NCI-H526 treated with DMSO at 0.1 percent for 48 hours (cell line): Measurements from ENCODE around the gene AKT1S1.

Experiments
- DNase-seq: peaks from one replicate; lab custom pipeline; 2025; lab: John Stamatoyannopoulos, UW

AKT1S1 gene

DNA sequence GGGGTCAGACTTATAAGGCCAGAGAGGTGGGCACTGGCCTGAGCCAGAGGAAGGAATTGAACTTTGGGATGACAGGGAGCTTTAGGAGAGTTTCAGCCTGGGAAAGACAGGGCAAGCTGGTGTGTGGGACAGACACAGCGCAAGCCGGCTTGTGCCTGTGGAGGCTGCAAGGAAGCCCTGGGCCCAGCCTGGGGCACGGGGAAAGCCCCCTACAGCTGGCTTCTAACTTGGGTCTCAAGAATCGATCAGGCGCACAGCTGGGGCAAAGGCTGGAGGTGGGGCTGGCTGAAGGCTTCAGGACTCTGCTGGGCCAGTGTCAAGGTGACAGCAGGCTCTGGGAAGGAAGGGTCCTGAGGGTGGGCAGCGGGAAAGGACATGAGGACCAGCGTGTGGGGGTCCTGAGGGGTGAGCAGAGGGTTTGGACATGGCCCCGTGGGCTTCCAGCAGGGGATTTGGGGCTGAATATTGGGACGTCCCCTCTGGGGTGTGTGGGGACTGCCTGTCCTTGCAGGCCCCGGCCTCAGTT lies 23.2 kb downstream of the AKT1S1 start:
- DNase-seq = no peak

DNA sequence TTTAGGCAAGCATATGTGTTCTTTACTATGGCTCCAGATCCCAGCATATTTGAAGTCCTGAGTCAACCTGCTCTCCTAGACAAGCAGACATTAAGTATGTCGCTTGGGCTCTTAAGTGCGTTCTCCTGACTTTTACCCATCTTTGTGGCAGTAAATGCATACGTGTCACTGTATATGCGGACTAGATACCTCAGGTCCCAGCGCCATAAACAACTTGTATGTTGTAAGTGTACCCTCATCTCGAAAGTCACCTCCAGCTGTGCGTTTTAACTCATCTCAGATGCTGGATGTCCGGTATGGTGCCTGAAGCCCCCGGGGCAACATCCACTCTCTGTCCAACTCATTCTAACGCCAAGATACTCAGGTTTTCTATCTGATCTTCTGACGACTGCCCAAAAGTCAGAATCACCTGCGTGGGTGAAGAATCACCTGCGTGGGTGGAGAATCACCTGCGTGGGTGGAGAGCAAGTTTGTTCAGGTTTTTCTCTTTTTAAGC lies 24.5 kb downstream of the AKT1S1 start:
- no peak for DNase-seq

DNA sequence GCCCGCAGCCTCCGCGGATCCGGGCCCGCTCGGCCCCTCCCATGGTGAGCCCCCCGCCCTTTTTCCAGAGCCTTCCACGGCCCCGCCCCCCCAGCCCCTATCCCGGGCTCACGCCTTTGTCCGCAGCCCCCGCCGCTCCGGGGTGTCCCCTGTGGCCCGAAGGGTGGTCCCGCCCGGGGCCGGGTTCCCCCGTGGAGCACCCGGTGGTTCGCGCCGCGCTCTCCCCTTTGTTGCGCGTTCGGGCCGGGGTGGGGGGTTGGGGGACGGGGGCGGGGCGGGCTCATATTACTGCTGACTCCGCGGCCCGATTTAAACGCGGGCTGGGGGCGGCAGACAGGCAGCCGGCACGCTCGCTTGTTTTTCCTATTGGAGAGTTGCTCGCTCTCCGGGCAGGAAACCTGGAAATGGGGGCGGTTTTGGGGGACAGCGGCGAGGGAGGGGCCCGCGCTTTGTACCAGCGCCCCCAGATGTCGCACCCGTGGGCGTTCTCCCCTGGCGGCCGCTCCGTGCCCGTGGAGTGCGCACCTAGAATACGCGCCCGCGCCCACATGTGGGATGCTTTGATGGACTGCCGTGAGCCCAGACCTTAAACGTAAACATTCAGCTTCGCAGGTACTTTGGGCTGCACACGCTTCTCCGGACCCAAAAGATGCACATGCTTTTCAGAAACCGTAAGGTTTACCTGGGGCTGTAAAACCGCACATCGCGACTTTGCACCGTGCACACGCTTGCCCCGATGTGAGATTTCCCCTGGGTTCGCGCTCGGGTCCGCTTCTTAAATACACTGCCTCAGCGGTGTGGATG lies 25.5 kb downstream of the AKT1S1 start:
- no peak for DNase-seq

DNA sequence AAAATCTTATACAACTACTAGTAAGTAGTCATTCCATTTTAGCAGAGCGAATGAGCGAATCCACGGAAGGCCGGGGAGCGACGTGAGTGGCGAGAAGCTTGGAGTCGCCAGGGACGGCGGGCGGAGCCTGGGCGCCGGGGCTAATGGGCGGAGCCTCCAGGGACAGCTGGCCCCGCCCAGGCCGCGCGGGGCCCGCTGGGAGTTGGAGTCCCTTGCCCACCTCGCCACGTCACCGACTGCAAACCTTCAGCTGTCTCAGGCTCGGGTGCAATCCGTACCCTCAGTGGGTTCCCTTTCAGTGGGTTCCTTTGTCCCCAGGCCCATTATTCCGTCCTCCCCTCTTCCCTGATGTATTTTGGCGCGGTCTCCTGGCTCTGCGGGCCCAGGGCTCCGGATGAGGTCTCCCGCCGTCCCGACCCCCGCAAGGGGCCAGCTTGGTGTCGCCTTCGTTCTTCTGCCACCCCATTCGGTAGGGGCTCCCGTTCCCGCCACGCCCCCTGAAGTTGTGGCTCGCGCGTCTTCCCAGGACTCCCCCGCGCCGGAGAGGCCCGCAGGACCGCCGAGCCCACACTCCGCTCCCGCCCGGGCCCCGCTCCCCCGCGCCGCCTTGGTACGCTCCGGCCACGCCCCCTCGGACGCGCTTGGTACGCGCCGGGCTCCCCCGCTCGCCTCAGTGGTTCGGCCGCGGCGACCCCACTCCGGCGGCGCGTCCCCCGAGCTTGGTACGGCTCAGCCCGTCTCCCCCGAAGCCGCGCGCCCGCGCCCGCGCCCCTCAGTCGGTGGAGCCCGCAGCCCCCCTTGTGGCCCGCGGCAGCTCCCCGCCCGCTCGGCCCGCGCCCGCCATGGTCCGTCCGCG lies 26.4 kb downstream of the AKT1S1 start, which contains the start of gene PTOV1:
PTOV1 (plus strand) TSS at position 673 of the 856 bp plus-strand sequence.
- peak; percentile 82 for DNase-seq

DNA sequence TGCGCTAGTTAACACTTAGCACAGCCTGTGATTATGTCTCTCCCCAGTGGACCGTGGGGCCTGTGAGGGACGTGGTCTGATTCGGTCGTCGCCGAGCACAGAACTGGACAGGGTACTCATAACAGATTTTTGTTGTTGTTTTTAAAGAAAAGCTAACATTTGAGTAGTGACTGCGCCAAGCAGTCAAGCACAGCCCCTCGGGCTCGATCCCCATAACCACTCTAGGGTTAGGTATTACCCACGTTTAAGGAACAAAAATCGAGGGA lies 27.0 kb downstream of the AKT1S1 start:
- no peak for DNase-seq

DNA sequence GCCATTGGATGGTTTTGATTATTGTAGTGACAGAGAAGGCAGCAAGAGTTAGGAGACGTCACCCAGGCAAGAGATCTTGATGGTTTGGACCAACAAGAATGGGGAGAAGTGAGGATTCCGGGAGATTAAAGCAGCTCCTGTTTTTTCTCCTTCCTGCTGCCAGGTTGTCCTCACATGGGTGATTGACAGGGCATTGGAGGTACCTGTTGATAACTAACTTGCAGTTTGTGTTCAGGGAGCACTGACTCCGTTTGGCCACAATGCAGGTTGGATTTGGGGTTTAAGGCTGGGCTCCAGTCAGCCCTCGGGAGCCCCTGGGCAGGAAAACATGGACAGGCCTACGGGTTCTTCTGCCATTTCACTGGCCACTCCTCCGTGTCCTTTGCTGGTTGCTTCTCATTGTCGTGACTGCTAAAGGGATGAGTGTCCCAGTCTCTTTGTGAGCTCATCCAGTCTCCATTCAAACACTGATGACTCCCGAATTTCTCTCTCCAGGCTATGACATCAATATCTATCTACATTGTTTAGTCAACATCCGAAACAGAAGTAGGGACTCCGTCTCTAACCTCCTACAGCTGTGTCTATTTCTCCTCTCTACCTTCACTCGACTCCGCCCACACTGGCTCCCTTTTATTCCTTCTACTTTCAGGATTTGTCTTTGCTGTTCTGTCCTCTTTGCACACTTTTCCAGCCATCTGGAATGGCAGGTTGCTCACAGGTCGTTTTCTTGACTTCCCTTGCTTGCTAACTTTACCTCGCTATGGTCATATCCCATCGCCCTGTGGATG lies 27.5 kb downstream of the AKT1S1 start:
- DNase-seq = no peak

DNA sequence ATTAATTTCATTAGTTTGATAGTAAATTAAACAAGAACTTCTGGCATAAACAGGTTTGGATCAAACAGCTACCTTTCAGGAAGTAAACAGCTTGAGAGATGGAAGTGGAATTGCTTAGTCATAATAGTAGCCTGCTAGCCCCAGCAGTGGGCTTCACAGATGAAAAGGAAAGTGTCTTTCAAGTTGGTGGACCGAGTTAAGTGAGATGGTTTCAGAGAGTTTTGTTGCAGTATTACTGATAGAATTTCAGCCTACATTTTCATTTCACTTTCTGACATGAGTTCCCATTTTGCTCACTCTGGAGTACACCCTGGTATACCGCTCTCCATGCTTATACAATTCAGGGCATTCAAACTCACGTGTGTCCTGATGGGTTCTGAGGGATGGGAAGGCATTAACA lies 28.2 kb downstream of the AKT1S1 start:
- DNase-seq = no peak

DNA sequence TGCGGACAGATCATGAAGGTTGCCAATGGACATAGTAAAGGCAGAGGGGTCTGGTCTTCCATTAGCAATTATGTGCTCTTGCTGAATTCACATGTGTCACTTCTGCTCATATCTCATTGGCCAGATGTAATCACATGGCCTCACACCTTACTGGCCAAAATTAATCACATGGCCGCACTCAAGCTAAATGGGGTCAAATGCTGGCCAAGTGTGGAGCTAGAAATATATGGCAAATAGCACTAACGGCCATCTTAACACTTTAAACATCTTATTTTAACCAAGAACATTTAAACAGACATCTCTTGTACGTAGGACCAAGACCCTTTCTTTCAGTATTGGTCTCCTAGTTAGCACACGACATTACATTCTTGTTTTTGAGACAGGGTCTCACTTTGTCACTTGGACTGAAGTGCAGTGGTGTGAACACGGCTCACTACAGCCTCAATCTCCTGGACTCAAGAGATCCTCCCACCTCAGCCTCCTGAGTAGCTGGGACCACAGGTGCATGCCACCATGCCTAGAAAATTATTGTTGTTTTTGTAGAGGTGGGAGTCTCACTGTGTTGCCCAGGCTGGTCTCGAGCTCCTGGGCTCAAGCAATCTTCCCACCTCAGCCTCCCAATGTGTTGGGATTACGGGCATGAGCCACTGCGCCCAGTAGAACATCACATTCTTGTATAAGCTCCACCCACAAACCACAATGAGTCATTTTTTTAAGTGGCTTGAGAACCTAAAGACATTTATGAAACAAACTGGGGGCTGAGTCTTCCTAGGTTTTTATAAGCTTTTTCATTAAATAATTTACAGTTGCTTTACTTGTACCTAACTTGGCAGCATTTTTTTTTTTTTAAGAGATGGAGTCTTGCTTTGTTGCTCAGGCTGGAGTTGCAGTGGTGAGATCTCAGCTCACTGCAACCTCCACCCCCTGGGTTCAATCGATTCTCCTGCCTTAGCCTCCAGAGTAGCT lies 29.1 kb downstream of the AKT1S1 start:
- DNase-seq = no peak

DNA sequence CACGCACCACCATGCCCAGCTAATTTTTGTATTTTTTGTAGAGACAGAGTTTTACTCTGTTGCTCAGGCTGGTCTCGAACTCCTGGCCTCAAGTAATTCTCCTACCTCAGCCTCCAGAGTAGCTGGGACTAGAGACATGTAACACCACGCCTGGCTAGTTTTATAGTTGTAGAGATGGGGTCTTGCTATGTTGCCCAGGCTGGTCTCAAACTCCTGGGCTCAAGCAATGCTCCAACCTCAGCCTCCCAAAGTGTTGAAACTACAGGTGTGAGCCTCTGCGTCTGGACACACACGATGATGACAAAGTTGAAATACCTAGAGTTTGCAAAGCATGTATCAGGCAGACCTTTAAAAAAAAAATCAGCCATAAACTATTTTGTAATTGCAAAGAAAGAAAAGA lies 30.7 kb downstream of the AKT1S1 start:
- DNase-seq = no peak

DNA sequence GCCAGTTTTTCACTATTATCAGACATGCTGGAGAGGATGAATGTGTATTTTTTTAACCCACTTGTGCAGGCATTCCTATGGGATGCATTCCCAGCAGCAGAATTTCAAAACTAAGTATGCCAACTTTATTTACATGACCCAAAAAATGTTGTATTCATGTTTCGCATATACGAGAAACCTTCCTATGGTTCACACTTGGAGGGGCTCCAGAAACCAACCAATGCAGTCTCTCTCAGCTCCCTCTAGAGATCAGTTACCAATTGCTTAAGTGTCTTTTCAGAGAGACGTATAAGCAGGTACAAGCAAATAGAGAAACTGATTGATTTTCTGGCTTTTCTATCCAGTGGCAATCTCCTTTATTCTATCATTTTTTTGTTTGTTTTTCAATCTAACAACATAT lies 31.7 kb downstream of the AKT1S1 start:
- no peak for DNase-seq

DNA sequence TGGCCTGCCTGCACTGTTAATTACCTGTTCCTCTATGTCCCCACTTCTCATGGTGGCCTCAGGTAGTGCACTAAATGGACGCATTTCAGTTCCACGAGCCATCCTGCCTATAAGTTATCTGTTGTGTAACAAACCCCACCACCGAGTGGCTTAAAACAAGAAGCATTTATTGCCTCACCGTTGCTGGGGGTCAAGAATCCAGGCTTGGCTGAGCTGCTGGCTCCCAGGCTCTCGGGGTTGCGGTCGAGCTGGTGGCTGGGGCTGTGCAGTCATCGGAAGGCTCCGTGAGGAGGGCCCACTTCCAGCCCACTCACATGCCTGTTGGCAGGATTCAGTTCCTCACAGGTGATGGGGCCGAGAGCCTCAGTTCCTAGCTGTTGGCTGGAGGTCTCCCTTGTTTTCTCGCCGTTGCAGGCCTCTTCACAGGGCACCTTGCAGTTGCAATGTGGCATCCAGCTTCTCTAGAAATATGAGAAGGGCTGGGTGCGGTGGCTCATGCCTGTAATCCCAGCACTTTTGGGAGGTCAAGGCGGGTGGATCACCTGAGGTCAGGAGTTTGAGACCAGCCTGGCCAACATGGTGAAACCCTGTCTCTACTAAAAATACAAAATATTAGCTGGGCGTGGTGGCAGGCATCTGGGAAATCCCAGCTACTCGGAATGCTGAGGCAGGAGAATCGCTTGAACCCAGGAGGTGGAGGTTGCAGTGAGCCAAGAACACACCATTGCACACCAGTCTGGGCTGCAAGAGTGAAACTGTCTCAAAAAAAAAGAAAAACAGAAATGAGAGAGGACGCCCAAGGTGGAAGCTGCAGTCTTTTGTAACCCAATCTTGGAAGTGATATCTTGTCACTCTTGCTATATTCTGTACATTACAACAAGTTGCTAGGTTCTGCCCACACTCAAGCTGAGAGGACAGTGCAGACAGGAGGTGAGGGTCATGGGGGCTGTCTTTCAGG lies 32.7 kb downstream of the AKT1S1 start:
- no peak for DNase-seq

DNA sequence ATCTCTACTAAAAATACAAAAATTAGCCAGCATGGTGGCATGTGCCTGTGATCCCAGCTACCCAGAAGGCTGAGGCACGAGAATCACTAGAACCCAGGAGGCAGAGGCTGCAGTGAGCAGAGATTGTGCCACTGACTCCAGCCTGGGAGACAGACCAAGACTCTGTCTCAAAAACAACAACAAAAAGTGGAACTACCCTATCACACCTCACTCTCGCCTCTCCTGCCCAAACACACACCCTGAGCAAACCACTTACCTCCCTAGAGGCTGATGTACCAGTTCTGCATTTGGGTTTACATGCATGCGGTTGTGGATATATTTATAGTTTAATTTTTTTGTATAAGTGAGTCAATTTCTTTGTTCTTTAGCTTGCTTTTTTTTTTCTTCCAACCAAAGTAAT lies 33.9 kb downstream of the AKT1S1 start:
- DNase-seq = no peak

DNA sequence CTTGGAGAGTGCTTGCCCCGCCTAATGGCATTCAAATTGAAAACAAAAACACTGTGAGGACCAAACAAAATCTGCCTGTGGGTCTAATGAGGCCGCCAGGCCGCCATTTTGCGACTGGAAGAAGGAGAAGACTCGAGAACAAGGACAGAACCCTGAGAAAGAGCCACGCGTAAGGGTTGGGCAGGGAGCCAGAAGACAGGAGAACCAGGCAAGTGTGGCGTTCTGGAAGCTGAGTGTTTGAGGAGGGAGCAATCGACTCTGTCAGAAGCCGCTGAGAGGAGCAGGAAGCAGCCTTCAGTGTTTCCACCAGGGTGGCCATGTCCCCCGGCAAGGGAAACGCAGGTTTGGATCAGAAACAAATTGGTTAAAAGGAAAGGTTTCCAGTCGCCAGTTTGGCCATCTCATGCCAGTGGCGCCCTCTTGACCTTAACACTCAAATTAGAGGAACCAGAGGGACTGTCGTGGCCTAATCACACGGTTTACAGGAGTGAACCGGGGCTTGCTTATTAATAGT lies 36.4 kb downstream of the AKT1S1 start:
- no peak for DNase-seq

DNA sequence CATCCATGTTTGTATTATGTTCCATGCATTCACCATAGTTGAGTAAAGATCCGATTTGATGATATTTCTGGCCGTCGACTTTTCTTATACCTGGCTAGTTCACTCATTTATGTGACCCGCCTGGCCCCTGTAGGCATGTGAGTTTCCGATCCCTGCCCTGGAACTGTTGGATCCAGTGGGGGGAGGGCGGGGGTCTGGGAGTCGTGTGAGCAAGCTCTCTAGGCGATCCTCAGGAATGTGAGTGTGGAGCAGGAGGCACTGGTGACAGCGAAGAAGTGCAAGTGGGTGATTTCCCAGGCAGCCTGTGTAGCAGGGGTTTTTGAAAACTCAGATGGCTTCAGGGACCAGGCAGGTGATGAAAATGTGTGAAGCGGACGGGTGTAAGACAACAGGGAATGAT lies 36.8 kb downstream of the AKT1S1 start:
- DNase-seq = no peak

DNA sequence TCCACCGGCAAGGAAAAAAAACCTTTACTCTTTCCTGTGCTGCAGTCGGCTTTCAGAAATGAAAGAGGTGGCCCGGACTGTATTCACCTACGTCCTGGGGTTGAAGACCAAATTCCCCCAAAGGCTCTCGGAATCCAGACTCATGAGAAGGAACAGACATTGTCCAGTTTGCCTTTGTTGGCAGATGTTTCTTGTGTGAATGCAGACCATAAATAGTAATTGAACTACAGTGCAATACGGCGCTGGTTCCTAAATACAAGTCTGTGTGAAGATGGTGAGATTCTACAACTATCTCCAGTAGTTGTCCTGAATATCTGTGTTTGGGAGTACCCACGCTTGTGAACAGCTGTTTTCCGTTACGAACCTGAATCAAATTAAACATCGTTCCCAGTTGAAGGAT lies 37.4 kb downstream of the AKT1S1 start:
- no peak for DNase-seq

DNA sequence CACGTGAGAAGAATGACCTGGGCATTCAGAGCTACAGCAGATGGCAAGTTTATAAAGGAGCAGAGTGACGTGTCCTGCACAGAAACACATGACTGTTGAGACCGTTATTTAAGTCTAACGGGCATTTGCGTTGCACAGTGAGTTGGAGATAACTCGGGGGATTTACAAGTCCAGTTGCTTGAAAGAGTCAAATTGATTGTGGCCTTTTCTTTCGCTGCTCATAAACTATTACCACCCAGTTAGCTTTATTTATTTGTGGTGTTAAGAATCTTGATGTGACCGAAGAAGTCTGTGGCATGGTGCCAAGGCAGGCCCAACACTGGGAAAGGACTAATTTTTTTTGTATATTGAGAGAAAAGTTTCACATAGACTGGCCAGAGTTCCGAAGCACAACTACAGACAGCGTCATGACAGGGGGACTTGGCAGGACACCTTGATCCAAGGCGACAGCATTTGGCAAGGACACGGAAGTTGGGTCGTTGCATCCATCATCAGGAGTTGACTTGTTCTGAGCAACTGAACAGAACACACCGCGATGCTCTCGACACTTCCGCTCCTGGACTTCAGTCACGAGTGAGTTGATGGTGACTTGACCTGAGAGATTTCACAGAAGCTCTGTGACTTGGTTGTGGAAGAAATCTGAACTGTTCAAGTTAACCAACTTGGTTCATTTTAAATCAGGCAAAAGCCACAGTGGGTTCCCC lies 38.1 kb downstream of the AKT1S1 start:
- DNase-seq = no peak

DNA sequence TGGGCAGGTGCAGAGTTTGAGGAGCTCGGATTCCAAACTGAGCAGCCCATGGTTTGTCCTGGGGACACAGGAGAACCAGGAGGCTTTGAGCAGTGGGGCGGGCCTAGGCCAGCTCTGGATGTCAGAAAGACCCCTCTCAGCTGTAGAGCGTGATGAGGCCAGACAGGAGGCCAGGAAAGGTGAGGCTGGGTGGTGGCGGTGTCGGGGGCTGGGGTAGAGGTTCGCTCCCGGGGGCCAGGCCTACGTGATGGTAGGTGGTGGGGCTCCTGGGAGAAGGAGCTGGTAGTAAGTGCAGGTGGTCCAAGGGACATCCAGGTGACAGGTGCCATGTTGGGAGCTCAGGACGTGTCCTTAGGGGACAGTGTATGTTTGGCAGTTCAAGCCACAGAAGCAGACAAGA lies 39.7 kb downstream of the AKT1S1 start:
- DNase-seq = no peak

DNA sequence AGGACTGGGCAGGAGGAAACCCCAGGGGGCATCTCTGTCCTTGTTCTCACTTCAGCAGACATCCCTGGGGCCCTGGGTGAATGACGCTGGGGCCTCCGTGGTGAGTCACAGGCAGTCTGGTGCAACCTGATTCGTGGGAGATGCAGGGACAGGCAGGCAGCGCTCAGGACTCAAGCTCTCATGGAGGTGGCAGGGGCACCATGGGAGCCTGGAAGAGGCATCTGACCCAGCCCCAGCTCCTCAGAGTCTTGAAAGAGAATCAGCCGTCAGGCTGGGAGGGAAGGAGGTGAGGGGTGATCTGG lies 40.2 kb downstream of the AKT1S1 start:
- DNase-seq = no peak
